GM12801 (cell line): ENCODE measurements around the gene IRX5.

ENCODE experiments used
- CTCF ChIP-seq: IDR thresholded peaks from one replicate; pipeline ENCODE4 v1.5.1; 2011; ENCODE audit warnings: control low read depth; ENCODE audit not compliant: insufficient read length; ENCODE audit errors: extremely low read depth

IRX5 gene

GRCh38 chr16:54923988-54924387, 6.7 kb upstream of the IRX5 start:
- no peak for TF ChIP-seq CTCF

- no peak for TF ChIP-seq CTCF
Observed at GRCh38 chr16:54926166-54926838, 4.4 kb upstream of the IRX5 start.

GRCh38 chr16:54927125-54928015, 3.3 kb upstream of the IRX5 start:
- TF ChIP-seq CTCF, result no peak

GRCh38 chr16:54928016-54928356, 2.7 kb upstream of the IRX5 start:
- no peak for TF ChIP-seq CTCF

GRCh38 chr16:54928411-54929089, 2.1 kb upstream of the IRX5 start:
- TF ChIP-seq CTCF, result no peak

- TF ChIP-seq CTCF, result no peak
Observed at GRCh38 chr16:54929090-54930004, 1.3 kb upstream of the IRX5 start.

GRCh38 chr16:54930869-54931119, 129 bp downstream of the IRX5 start:
- TF ChIP-seq CTCF, result no peak
